GM23248 (cell line): ENCODE measurements around the gene SCMH1. TPM values are rescaled to one million over a fixed set of nuclear protein-coding genes. Genes with fewer than 3 reads are reported as not detected.

Source experiments
- DNase-seq: peaks from one replicate; pipeline ENCODE4 v3.0.0-alpha.2; 2015
- H2AFZ ChIP-seq: fragments of 200-600 bp; sonication (generic); 2 replicates; pipeline ENCODE4 v1.6.1; 2016; ENCODE audit warnings: antibody characterized with exemption
- H3F3A ChIP-seq: fragments of 200-600 bp; sonication (generic); 2 replicates; pipeline ENCODE4 v1.6.1; 2016; ENCODE audit warnings: mild to moderate bottlenecking, antibody characterized with exemption, mixed run types; ENCODE audit not compliant: insufficient read depth
- H3K27ac ChIP-seq: fragments of 200-600 bp; sonication (generic); 2 replicates; pipeline ENCODE4 v1.5.1; 2016; ENCODE audit warnings: mild to moderate bottlenecking
- H3K27me3 ChIP-seq: fragments of 200-600 bp; sonication (generic); replicated peaks from 2 replicates; pipeline ENCODE4 v1.6.1; 2016; ENCODE audit warnings: mild to moderate bottlenecking; ENCODE audit not compliant: insufficient read depth
- H3K36me3 ChIP-seq: fragments of 200-600 bp; sonication (generic); 2 replicates; pipeline ENCODE4 v1.6.1; 2016; ENCODE audit warnings: low read depth, mild to moderate bottlenecking
- H3K4me1 ChIP-seq: fragments of 200-600 bp; sonication (generic); 2 replicates; pipeline ENCODE4 v1.6.1; 2016; ENCODE audit warnings: mild to moderate bottlenecking; ENCODE audit not compliant: insufficient read depth
- H3K4me2 ChIP-seq: fragments of 200-600 bp; sonication (generic); one replicate; pipeline ENCODE4 v1.6.1; 2016; ENCODE audit warnings: mild to moderate bottlenecking; ENCODE audit not compliant: unreplicated experiment
- H3K4me3 ChIP-seq: fragments of 200-600 bp; sonication (generic); 2 replicates; pipeline ENCODE4 v1.5.1; 2016; ENCODE audit warnings: mild to moderate bottlenecking
- H3K79me2 ChIP-seq: fragments of 200-600 bp; sonication (generic); 2 replicates; pipeline ENCODE4 v1.6.1; 2016; ENCODE audit warnings: mild to moderate bottlenecking; ENCODE audit not compliant: insufficient read depth
- H3K9ac ChIP-seq: fragments of 200-600 bp; sonication (generic); 2 replicates; pipeline ENCODE4 v1.6.1; 2016; ENCODE audit warnings: mild to moderate bottlenecking
- H3K9me2 ChIP-seq: fragments of 200-600 bp; sonication (generic); 2 replicates; pipeline ENCODE4 v1.6.1; 2016; ENCODE audit warnings: mixed run types, mild to moderate bottlenecking, moderate library complexity; ENCODE audit not compliant: insufficient read depth
- H3K9me3 ChIP-seq: fragments of 200-600 bp; sonication (generic); one replicate; pipeline ENCODE4 v1.6.1; 2017; ENCODE audit warnings: low read depth
- H4K20me1 ChIP-seq: fragments of 200-600 bp; sonication (generic); 2 replicates; pipeline ENCODE4 v1.6.0; 2016; ENCODE audit not compliant: insufficient read depth
- EZH2 ChIP-seq: fragments of 200-600 bp; sonication (generic); IDR thresholded peaks from 2 replicates; pipeline ENCODE4 v1.6.1; 2018; ENCODE audit warnings: antibody characterized with exemption, mild to moderate bottlenecking; ENCODE audit not compliant: insufficient read depth, poor library complexity, severe bottlenecking
- EZH2phosphoT487 ChIP-seq: fragments of 200-600 bp; sonication (generic); IDR thresholded peaks from 2 replicates; pipeline ENCODE4 v1.6.1; 2018; ENCODE audit warnings: antibody characterized with exemption, moderate library complexity, mild to moderate bottlenecking, low read depth; ENCODE audit not compliant: insufficient read depth
- WGBS, 2 experiments: methylation state at CpG; one replicate each; pipeline ENCODE4 v1.1.6; 2015 to 2017; ENCODE audit warnings: low lambda C conversion rate in 2 of 2, low coverage in 1 of 2; ENCODE audit errors: missing lambda C conversion rate in 2 of 2; 5-methylcytosine and 5-hydroxymethylcytosine counted together
- in situ Hi-C: fragments of 300-500 bp; cut with MboI; formaldehyde crosslinking; loops from 2 replicates; pipeline ENCODE4 v1.15.0; 2020
- polyA plus RNA-seq: library from polyadenylated mRNA; unstranded; fragments of >200 nt; fragmentation: Nextera tagmentation; extraction: Ambion mirVana; gene quantifications from 2 replicates; pipeline ENCODE4 v1.2.1, GENCODE V29; 2016
- total RNA-seq: library from RNA; depleted of rRNA; stranded (reverse); fragments of >200 nt; shearing (Covaris generic); gene quantifications from 2 replicates; pipeline ENCODE4 v1.2.3, GENCODE V29; 2014

SCMH1 gene
- total and polyA plus RNA-seq, 2 experiments from 2014 or later = 10.8 to 16.6 TPM

DNA sequence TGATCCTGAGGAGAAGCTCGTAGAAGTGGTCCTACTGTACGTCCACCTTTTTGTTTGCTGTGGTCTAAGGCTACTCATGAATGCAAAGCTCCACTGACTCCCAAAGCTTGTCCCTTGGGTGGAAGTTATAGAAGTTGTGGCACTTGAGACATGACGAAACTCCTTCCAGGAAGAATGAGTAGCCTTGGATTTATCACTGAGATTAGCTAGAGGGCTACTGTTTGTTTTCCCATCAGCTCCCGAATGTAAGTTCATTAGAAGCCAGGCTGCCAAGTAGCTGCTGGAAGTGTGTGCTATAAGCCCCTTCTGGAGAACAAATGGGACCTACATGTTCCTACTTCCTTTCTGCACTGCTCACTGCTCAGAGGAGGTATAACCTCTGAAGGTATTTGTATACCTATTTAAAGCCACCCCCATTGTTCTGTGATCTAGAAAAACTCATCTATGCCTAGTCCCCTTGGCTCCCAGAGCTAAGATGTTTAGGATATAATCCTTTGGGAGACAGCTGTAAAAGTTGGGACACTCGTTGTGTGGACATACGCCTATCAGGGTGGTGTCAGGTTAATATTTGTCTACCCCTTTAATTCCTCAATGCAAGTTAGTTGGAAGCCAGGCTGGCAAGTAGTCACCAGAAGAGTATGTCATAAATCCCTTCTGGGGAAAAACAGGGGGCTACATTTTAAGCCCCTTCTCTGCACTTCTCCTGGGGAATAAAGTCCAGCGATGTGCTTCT lies 72.9 kb downstream of the SCMH1 start:
- 99% methylated on average over 7 of the region's 7 CpGs for WGBS, 2 experiments
- H3K79me2 ChIP-seq = peaks cover 12% of the 10 kb centered on the region; the same call in 1 of the 2 replicates
- peaks cover 12% of the 10 kb centered on the region for H3K9me3 ChIP-seq
- H3K4me3 ChIP-seq = no peak overlapping the region
- no peaks in the 10 kb centered on the region; the same call in 1 of the 2 replicates for H3K36me3 ChIP-seq
- no peak overlapping the region for H3K4me2 ChIP-seq
- DNase-seq = no peak
- no peaks in the 10 kb centered on the region for H4K20me1 ChIP-seq
- no peak overlapping the region for H3K27ac ChIP-seq
- in situ Hi-C loops = no loop called here
- no peaks in the 10 kb centered on the region for H3K27me3 ChIP-seq
- H3K9me2 ChIP-seq = no peaks in the 10 kb centered on the region
- TF ChIP-seq EZH2 = no peak
- TF ChIP-seq EZH2phosphoT487 = no peak
- no peak overlapping the region for H3K9ac ChIP-seq
- no peaks in the 10 kb centered on the region for H3K4me1 ChIP-seq
- no peaks in the 10 kb centered on the region for H3F3A ChIP-seq
- no peak overlapping the region for H2AFZ ChIP-seq

DNA sequence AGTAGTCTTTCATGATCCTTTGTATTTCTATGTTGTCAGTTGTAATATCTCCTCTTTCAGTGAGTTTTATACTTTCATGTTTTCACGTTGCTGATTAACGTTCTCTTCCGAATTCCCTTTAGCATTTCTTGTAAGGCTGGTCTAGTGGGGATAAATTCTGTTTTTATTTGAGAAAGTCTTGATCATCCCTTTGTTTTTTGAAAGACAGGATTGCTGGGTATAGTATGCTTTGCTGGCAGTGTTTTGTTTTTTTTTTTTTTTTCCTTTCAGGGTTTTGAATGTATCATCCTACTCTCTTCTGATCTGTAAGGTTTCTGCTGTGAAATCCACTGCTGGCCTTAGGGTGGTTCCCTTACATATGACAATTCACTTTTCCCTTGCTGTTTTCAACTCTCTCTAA lies 74.4 kb downstream of the SCMH1 start:
- Histone ChIP-seq H3F3A (no peaks in the 10 kb centered on the region), H3K9me2 (no peaks in the 10 kb centered on the region), H4K20me1 (no peaks in the 10 kb centered on the region), H3K27me3 (no peaks in the 10 kb centered on the region), H3K27ac (no peak overlapping the region), H3K9me3 (peaks cover 12% of the 10 kb centered on the region), H3K79me2 (peaks cover 12% of the 10 kb centered on the region; the same call in 1 of the 2 replicates), H3K4me3 (no peak overlapping the region), H3K4me1 (no peaks in the 10 kb centered on the region), H3K9ac (no peak overlapping the region), H3K36me3 (no peaks in the 10 kb centered on the region; the same call in 1 of the 2 replicates), H2AFZ (no peak overlapping the region), H3K4me2 (no peak overlapping the region)
- 98 to 100% methylated on average over 3 of the region's 3 CpGs for WGBS, 2 experiments
- DNase-seq = no peak
- no peak for TF ChIP-seq EZH2
- no peak for TF ChIP-seq EZH2phosphoT487
- in situ Hi-C loops = no loop called here

DNA sequence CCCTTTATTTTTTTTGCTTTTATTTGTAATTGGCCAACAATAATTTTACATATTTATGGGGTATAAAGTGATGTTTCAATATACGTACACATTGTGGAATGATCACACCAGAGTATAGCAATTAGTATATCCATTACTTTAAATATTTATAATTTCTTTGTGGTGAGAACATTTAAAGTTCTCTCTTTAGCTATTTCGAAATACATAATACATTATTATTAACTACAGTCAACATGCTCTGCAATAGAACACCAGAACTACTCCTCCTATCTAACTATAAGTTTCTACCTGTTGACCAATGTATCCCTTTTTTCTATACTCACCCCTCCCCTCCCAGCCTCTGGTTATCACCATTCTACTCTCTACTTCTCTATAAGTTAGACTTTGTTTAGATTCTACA lies 77.4 kb downstream of the SCMH1 start:
- Histone ChIP-seq H4K20me1 (no peaks in the 10 kb centered on the region), H3K4me3 (no peak overlapping the region), H3K4me1 (no peaks in the 10 kb centered on the region), H3K36me3 (peaks cover 12% of the 10 kb centered on the region; the same call in 1 of the 2 replicates), H3K27ac (no peak overlapping the region), H3K9me3 (peaks cover 12% of the 10 kb centered on the region), H3K79me2 (no peaks in the 10 kb centered on the region), H3K9me2 (no peaks in the 10 kb centered on the region), H3K9ac (no peak overlapping the region), H3K4me2 (no peak overlapping the region), H3K27me3 (no peaks in the 10 kb centered on the region), H2AFZ (no peak overlapping the region), H3F3A (no peaks in the 10 kb centered on the region)
- no peak for DNase-seq
- in situ Hi-C loops = no loop called here
- TF ChIP-seq EZH2phosphoT487 (no peak), EZH2 (no peak)
- WGBS, 2 experiments = 93 to 94% methylated on average over 2 of the region's 2 CpGs

DNA sequence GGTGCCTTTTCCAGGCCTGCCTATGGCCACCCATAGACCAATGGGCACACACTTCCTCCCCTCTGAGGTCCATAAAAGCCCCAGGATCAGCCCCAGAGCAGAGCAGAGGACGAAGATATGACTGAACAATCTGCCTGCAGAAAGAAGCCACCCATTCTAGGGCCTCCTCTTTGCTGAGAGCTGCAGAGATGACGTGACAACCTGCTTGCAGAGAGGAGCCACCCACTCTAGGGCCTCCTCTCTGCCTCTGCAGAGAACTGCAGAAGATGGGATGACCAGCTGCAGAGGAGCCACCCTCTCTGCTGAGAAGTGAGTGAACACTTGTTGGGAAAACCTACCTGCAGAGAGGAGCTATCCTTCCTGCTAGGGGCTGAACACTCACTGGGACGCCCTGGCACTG lies 79.7 kb downstream of the SCMH1 start:
- H3K9me2 ChIP-seq = no peaks in the 10 kb centered on the region
- H3K27ac ChIP-seq = no peak overlapping the region
- 0 out of 2 replicates have a peak, but pooled peaks cover 4% of the 10 kb centered on the region for H3F3A ChIP-seq
- TF ChIP-seq EZH2phosphoT487 (no peak), EZH2 (no peak)
- H3K4me1 ChIP-seq = no peaks in the 10 kb centered on the region
- in situ Hi-C loops = no loop called here
- H3K9me3 ChIP-seq = peaks cover 4% of the 10 kb centered on the region
- H3K79me2 ChIP-seq = no peaks in the 10 kb centered on the region
- no peak overlapping the region for H2AFZ ChIP-seq
- H3K4me2 ChIP-seq = no peak overlapping the region
- no peaks in the 10 kb centered on the region for H4K20me1 ChIP-seq
- peaks cover 19% of the 10 kb centered on the region; the same call in 1 of the 2 replicates for H3K36me3 ChIP-seq
- 91 to 92% methylated on average over 3 of the region's 3 CpGs for WGBS, 2 experiments
- no peak overlapping the region for H3K9ac ChIP-seq
- 0 out of 2 replicates have a peak, but pooled peaks cover 4% of the 10 kb centered on the region for H3K27me3 ChIP-seq
- H3K4me3 ChIP-seq = no peak overlapping the region
- DNase-seq = no peak
